ENCODE data around the gene EPC1.
"Not testable (repeated sequence)": the region's sequence is repeated elsewhere in the genome, so short reads cannot be mapped to it uniquely, and the experiment has no call there.

Gene EPC1

GRCh38 chr10:32367793-32368453 lies 21.0 kb upstream of the EPC1 start:
- peak; percentile 81 for DNase-seq

GRCh38 chr10:32366588-32366987 lies 19.6 kb upstream of the EPC1 start:
- no peak for DNase-seq

GRCh38 chr10:32366111-32366510 lies 19.2 kb upstream of the EPC1 start:
- no peak for DNase-seq

- not testable (repeated sequence) for DNase-seq
Observed at GRCh38 chr10:32365404-32365803, 18.4 kb upstream of the EPC1 start.

- no peak for DNase-seq
Observed at GRCh38 chr10:32362571-32362970, 15.6 kb upstream of the EPC1 start.

GRCh38 chr10:32360884-32361283 lies 13.9 kb upstream of the EPC1 start:
- no peak for DNase-seq

- DNase-seq, result no peak
Observed at GRCh38 chr10:32360241-32360640, 13.3 kb upstream of the EPC1 start.

GRCh38 chr10:32357056-32357735 lies 10.2 kb upstream of the EPC1 start:
- no peak for DNase-seq

- not testable (repeated sequence) for DNase-seq
Observed at GRCh38 chr10:32354690-32355089, 7.7 kb upstream of the EPC1 start.

- no peak for DNase-seq
Observed at GRCh38 chr10:32350811-32351350, 3.9 kb upstream of the EPC1 start.

- no peak for DNase-seq
Observed at GRCh38 chr10:32349968-32350738, 3.2 kb upstream of the EPC1 start.

GRCh38 chr10:32349199-32349585 lies 2.2 kb upstream of the EPC1 start:
- no peak for DNase-seq

GRCh38 chr10:32348297-32349198 lies 1.6 kb upstream of the EPC1 start:
- DNase-seq, result no peak

- DNase-seq, result no peak
Observed at GRCh38 chr10:32347363-32348022, 535 bp upstream of the EPC1 start.

- DNase-seq, result peak; percentile 96
Observed at GRCh38 chr10:32346134-32346550, 816 bp downstream of the EPC1 start.

- no peak for DNase-seq
Observed at GRCh38 chr10:32341596-32341995, 5.4 kb downstream of the EPC1 start.

- peak; percentile 40 for DNase-seq
Observed at GRCh38 chr10:32340596-32341180, 6.3 kb downstream of the EPC1 start.

GRCh38 chr10:32338262-32338661 lies 8.7 kb downstream of the EPC1 start:
- no peak for DNase-seq

GRCh38 chr10:32337350-32337749 lies 9.6 kb downstream of the EPC1 start:
- no peak for DNase-seq

- no peak for DNase-seq
Observed at GRCh38 chr10:32333849-32334248, 13.1 kb downstream of the EPC1 start.

- peak; percentile 81 for DNase-seq
Observed at GRCh38 chr10:32332299-32332750, 14.6 kb downstream of the EPC1 start.
